NK-92 (cell line): ENCODE data around the gene TOX2.

Experiments used
- DNase-seq: peaks from one replicate; lab custom pipeline; 2025; ENCODE audit not compliant: unreplicated experiment; lab: John Stamatoyannopoulos, UW

Gene TOX2

DNA sequence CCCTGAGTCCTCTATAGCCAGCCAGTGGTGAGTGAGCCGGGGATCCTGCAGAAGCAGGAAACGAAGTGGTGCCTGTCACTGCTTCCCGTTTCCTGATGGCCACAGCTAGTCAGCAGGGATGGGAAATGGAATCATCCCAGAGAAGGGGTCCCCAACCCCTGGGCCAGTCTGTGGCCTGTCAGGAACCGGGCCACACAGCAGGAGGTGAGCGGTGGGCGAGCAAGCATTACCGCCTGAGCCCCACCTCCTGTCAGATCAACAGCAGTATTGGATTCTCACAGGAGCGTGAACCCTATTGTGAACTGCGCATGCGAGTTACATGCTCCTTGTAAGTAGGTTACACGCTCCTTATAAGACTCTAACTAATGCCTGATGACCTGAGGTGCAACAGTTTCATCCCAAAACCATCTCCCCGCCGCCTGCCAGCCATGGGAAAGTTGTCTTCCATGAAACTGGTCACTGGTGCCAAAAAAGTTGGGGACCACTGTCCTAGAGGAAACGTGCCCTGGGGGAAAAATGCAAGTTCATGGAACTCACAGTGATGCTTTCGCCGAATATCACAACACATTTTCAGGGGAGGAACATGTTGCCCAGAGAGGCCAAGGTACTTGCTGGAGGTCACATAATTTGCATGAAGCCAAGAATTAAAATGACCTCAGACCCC lies 158.5 kb downstream of the TOX2 start:
- DNase-seq, result no peak

DNA sequence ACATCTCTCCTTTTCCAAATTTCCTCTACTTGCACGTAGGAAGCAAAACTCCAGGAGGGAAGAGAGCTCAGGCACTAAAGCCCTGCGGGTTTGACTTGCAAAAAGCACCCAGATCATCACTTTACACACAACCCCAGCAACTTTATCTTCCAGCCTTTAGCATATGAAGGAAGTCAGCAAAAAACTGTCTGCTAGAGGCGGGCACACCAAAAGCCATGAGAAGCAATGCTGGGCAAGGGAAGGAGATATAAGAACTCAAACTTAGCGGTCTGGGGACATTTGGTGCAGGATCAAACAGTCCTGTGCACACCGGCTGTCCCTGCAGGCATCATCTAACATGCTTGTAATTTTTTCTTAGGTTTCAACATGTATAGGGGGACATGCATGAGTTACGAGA lies 159.0 kb downstream of the TOX2 start:
- DNase-seq, result no peak

GRCh38 chr20:44074252-44075151 lies 159.8 kb downstream of the TOX2 start:
- no peak for DNase-seq

GRCh38 chr20:44075191-44075949 lies 160.7 kb downstream of the TOX2 start:
- no peak for DNase-seq

- DNase-seq, result no peak
Measured at GRCh38 chr20:44075950-44076232, 161.2 kb downstream of the TOX2 start.

DNA sequence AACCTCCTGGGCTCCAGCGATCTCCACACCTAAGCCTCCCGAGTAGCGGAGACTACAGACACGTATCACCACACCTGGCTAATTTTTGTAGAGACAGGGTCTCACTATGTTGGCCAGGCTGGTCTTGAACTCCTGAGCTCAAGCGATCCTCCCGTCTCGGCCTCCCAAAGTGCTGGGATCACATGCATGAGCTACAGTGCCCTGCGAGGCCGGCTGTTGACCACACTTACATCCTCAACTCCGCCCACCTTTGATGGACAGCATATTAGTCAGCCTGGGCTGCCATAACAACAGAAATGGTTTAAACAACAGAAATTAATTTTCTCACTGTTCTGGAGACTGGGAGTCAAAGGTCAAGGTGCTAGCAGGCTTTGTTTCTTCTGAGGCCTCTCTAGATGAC lies 164.6 kb downstream of the TOX2 start:
- no peak for DNase-seq

GRCh38 chr20:44080064-44080463 lies 165.4 kb downstream of the TOX2 start:
- DNase-seq, result no peak

DNA sequence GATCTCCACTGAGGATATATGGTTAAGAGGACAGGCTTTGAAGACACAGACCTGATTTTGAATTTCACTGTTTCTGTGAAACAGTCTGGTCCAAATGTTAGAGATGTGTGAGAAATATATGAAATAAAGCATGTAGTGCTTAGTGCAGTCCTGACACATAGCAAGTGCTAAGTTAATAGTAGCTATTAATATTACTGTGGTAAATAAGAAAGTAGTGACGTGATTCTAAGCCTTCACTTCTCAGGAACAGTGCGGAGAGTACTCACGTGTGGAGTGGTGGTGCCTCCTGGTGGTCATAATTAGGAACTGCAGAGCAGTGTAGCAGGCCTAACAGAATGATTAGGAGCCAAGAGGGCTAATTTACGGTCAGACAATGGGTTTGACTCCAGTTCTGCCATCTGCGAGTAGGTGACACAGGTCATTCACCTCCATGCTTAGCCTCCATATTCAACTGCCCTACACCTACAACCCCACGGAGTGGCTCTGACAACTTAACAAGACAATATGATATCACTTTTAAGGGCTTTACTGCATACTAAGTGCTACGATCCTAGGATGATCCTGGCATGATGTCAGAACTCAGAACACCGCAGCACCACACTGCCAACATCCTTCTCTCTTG lies 166.1 kb downstream of the TOX2 start:
- DNase-seq, result no peak

- no peak for DNase-seq
Measured at GRCh38 chr20:44081476-44081875, 166.8 kb downstream of the TOX2 start.

DNA sequence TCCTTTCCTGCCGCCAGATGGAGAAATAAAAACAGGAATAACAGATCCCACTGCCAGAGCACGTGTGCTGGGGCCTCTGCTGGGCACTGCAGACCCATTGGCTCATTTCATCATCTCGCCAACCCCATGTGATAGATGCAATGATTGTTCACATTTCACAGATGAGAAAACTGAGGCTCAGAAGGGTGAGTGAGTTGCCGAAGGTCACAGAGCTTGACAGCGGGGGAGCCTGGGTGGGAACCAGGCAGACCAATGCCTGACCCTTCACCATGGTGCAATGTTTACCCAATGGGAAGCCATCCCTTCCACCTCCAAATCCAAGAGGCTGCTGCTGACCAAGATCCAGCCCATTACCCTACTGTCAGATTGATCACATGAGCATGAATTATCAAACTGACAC lies 167.2 kb downstream of the TOX2 start:
- DNase-seq, result no peak

DNA sequence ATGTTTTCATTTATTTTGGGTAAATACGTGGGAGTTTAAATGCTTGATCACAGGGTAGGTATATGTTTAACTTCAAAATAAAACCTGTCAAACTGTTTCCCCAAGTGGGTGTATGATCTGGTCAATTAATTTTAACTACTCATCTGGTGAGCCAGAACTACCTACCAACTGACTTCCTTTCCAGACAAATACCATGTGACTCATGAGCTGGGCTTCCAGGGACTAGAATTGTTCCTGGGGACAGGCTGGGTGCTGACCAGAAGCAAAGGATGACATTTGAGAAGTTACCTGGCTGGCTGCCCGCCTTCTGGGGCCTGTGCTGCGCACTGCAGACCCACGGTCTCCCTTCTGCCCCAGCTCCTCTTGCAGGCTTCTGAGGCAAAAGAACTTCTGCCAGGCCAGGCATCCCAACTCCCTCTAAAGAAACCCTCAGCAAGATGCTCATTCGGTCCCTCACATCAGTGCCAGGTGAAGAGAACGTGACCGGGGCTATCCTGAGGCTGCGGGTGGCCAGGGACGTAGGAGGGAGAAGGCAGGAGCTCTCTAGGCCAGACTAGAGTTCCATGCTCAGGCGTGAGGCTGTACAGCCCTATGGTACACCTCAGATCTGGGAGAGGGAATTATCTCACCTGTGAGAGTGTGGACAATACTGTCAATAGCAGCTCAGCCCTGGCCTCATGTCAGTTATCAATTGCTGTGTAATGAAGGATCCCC lies 168.7 kb downstream of the TOX2 start:
- no peak for DNase-seq

DNA sequence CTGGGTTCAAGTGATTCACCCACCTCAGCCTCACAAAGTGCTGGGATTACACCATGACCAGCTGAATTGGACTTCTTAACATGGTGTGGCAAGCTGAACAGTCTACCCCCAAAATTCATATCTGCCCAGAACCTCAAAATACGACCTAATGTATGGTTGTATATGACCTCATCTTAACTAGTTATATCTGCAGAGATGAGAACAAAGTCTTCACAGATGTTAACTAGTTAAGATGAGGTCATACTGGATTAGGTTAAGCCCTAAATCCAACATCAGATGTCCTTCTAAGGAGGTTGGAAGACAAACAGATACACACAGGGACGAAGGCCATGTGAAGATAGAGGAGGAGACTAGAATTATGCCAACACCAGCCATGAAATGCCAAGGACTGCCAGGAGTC lies 169.8 kb downstream of the TOX2 start:
- no peak for DNase-seq

GRCh38 chr20:44084891-44085290 lies 170.2 kb downstream of the TOX2 start:
- DNase-seq, result no peak

DNA sequence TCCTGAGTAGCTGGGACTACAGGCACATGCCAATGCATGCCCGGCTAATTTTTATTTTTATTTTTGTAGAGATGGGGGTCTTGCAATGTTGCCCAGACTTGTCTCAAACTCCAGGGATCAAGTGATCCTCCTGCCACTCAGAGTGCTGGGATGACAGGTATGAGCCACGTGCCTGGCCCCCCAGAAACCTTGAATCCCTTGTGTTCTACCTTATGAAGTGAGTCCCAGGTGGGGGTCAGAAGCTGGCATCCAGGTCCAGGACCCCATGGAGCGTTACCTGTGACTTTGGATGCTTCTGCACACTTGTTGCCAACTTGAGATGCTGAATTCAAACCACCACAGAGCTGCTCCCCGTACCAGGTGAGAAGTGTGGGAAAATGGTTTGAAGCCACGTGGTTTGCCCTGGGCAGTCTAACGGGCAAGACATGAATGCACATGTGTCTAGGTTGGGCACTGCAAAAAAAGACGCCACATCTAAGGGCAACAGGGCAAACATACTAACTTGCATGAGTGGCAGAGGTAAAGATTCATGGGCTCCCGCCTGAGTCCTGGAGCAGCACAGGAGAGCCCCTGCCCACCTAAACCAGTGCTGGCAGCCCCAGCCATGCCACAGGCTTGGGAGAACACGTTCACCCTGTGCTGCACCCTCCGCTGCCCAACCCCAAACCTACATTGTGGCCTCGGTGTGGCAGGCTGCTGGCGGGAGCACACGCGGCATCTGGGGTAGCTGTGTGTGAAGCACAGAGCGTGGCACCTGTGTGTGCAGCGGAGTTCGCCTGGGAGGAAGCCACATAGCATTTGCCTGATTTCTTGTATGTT lies 171.2 kb downstream of the TOX2 start:
- DNase-seq, result no peak

- DNase-seq, result no peak
Measured at GRCh38 chr20:44087051-44087856, 172.6 kb downstream of the TOX2 start.

- no peak for DNase-seq
Measured at GRCh38 chr20:44087857-44088120, 173.1 kb downstream of the TOX2 start.

GRCh38 chr20:44089987-44090674 lies 175.5 kb downstream of the TOX2 start:
- DNase-seq, result no peak

DNA sequence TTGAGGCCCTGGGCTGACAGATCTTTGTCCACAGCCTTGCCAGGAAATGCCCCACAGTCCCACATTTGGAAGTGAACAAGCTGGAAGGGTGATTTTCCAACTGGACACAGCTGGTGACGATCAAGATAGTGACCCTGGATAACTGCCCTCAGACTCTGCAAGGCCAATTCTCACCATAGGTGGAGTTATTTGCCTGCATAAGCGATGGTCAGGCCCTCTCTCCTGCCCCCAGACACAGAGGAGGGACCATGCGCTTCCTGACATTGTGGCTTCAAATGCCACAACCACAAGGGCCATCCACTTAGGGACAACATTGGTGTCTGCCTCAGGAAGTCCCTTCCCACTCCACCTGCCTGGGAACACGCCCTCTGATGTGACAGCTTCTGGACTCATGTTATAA lies 176.4 kb downstream of the TOX2 start:
- DNase-seq, result no peak
